Esophagus muscularis mucosa (tissue), 4 donors: Measurements from ENCODE around the gene CAMTA1. TPM values are rescaled to one million over a fixed set of nuclear protein-coding genes. Genes with fewer than 3 reads are reported as not detected.

ENCODE experiments used
- DNase-seq: peaks from one replicate; pipeline ENCODE4 v3.0.0-alpha.2; 2017; ENCODE audit errors: extremely low spot score
- H3K27ac ChIP-seq, 4 donors: fragments of 200-600 bp; sonication (generic); replicated peaks in 1 of 4; 1 replicate in 3 of 4; 2 replicates in 1 of 4; pipeline ENCODE4 v1.5.1; 2016 to 2019; ENCODE audit warnings: mild to moderate bottlenecking in 1 of 4
- H3K27me3 ChIP-seq, 4 donors: fragments of 200-600 bp; sonication (generic); one replicate each; pipeline versions ENCODE4 v1.5.1 to v1.6.0; 2016 to 2019
- H3K36me3 ChIP-seq, 4 donors: fragments of 200-600 bp; sonication (generic); one replicate each; pipeline ENCODE4 v1.5.1; 2016 to 2019
- H3K4me1 ChIP-seq, 4 donors: fragments of 200-600 bp; sonication (generic); one replicate each; pipeline ENCODE4 v1.5.1; 2016 to 2019
- H3K4me3 ChIP-seq, 4 donors: fragments of 200-600 bp; sonication (generic); 1 replicate in 2 of 4; 2 replicates in 2 of 4; pipeline ENCODE4 v1.5.1; 2016 to 2019; ENCODE audit warnings: mild to moderate bottlenecking in 4 of 4, moderate library complexity in 1 of 4
- H3K9me3 ChIP-seq, 4 donors: fragments of 200-600 bp; sonication (generic); 1 replicate in 3 of 4; 2 replicates in 1 of 4; pipeline ENCODE4 v1.5.1; 2016 to 2019
- EP300 ChIP-seq: sonication (generic); formaldehyde crosslinking; IDR thresholded peaks from one replicate; pipeline ENCODE4 v1.6.1; 2017; ENCODE audit warnings: antibody characterized with exemption
- POLR2A ChIP-seq: fragments of 450-650 bp; IDR thresholded peaks from one replicate; pipeline ENCODE4 v1.6.1; 2017; ENCODE audit warnings: antibody characterized with exemption, moderate library complexity, mild to moderate bottlenecking, low read depth
- POLR2AphosphoS5 ChIP-seq, 2 donors: sonication (generic); formaldehyde crosslinking; IDR thresholded peaks; one replicate each; pipeline ENCODE4 v1.6.1; 2017; ENCODE audit warnings: antibody characterized with exemption in 2 of 2
- WGBS: methylation state at CpG from one replicate; pipeline ENCODE4 v1.1.5; 2018; 5-methylcytosine and 5-hydroxymethylcytosine counted together
- intact Hi-C: fragments of 100-400 bp; cut with DNase I; formaldehyde crosslinking; loops from one replicate; pipeline ENCODE4 v1.15.1; 2023
- total RNA-seq, 4 donors: library from RNA; depleted of rRNA; stranded (reverse); fragments of >200 nt; gene quantifications; one replicate each; pipeline versions ENCODE4 v1.1.0 to v1.2.1, GENCODE V29; 2016
- TF ChIP-seq, protein P1 (sequence below), 3 experiments: fragments of 200-600 bp in 2 of 3; fragments of 450-650 bp in 1 of 3; sonication (generic) in 2 of 3; IDR thresholded peaks; one replicate each; pipeline ENCODE4 v1.5.1; 2017 to 2019; ENCODE audit warnings: antibody characterized with exemption in 3 of 3, mild to moderate bottlenecking in 2 of 3, moderate library complexity in 1 of 3

The CAMTA1 gene
- total RNA-seq, 4 donors from 2014 or later: 109 to 226 (median 139) TPM

GRCh38 chr1:6897138-6897537, 111.9 kb downstream of the CAMTA1 start:
- intact Hi-C loops: no loop called here
- Histone ChIP-seq H3K27me3 (no peaks in the 10 kb centered on the region), H3K9me3 (no peaks in the 10 kb centered on the region), H3K36me3 (no peaks in the 10 kb centered on the region), H3K27ac (no peak overlapping the region), H3K4me1 (no peaks in the 10 kb centered on the region), H3K4me3 (no peak overlapping the region)
- no peak for DNase-seq
- TF ChIP-seq POLR2AphosphoS5 (IDR thresholded peaks at IDR 0.05) (no peak), EP300 (no peak), POLR2A (no peak)
- TF ChIP-seq, protein P1, sequence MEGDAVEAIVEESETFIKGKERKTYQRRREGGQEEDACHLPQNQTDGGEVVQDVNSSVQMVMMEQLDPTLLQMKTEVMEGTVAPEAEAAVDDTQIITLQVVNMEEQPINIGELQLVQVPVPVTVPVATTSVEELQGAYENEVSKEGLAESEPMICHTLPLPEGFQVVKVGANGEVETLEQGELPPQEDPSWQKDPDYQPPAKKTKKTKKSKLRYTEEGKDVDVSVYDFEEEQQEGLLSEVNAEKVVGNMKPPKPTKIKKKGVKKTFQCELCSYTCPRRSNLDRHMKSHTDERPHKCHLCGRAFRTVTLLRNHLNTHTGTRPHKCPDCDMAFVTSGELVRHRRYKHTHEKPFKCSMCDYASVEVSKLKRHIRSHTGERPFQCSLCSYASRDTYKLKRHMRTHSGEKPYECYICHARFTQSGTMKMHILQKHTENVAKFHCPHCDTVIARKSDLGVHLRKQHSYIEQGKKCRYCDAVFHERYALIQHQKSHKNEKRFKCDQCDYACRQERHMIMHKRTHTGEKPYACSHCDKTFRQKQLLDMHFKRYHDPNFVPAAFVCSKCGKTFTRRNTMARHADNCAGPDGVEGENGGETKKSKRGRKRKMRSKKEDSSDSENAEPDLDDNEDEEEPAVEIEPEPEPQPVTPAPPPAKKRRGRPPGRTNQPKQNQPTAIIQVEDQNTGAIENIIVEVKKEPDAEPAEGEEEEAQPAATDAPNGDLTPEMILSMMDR (IDR thresholded peaks at IDR 0.05): no peak
- 94% methylated on average over 2 of the region's 2 CpGs for WGBS

DNA sequence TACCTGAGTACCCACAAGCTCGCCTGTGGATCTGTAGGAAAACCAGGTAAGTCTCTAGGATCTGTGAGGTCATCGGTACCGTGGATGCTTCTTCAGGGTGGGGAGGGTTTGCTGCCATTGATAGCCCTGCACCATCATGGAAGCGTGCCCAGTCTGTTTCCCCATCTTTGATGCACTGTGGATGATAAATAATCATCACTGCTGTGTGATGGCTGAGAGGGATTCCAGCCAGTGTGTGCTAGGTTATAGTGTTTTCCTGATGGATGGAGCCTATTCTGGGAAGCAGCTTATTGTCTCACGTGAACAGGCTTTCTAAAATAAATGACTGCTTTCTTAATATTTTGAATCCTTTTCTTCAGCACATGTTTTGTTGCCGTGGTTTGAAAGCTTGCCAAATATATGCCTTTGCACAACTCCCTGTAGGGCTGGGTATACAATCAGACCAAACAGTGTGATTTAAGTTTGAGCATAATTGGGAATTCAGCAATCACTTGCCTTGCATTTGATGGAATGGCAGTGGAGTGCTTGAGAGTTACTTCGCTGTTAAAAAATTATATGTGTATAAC, 113.8 kb downstream of the CAMTA1 start:
- no peaks in the 10 kb centered on the region for H3K27me3 ChIP-seq
- intact Hi-C loops: no loop called here
- no peak overlapping the region for H3K4me3 ChIP-seq
- no peaks in the 10 kb centered on the region for H3K9me3 ChIP-seq
- no peak overlapping the region for H3K27ac ChIP-seq
- TF ChIP-seq, protein P1 (IDR thresholded peaks at IDR 0.05): no peak
- no peak for TF ChIP-seq POLR2AphosphoS5 (IDR thresholded peaks at IDR 0.05)
- no peak for TF ChIP-seq POLR2A
- no peak for TF ChIP-seq EP300
- 80% methylated on average over 7 of the region's 7 CpGs for WGBS
- H3K4me1 ChIP-seq: no peaks in the 10 kb centered on the region
- DNase-seq: no peak
- H3K36me3 ChIP-seq: no peaks in the 10 kb centered on the region

- no peak overlapping the region for H3K4me3 ChIP-seq
- H3K27ac ChIP-seq: no peak overlapping the region
- DNase-seq: no peak
- TF ChIP-seq EP300 (no peak), POLR2AphosphoS5 (IDR thresholded peaks at IDR 0.05) (no peak), POLR2A (no peak)
- TF ChIP-seq, protein P1 (IDR thresholded peaks at IDR 0.05): no peak
- no peaks in the 10 kb centered on the region for H3K27me3 ChIP-seq
- no peaks in the 10 kb centered on the region for H3K9me3 ChIP-seq
- intact Hi-C loops: no loop called here
- H3K4me1 ChIP-seq: no peaks in the 10 kb centered on the region
- 85% methylated on average over 4 of the region's 4 CpGs for WGBS
- no peaks in the 10 kb centered on the region for H3K36me3 ChIP-seq
These were observed 114.4 kb downstream of the CAMTA1 start for GRCh38 chr1:6899621-6900020.

- no peak for TF ChIP-seq POLR2A
- no peak for DNase-seq
- 93% methylated on average over 2 of the region's 2 CpGs for WGBS
- intact Hi-C loops: no loop called here
- no peaks in the 10 kb centered on the region for H3K27me3 ChIP-seq
- H3K36me3 ChIP-seq: no peaks in the 10 kb centered on the region
- H3K9me3 ChIP-seq: no peaks in the 10 kb centered on the region
- H3K4me3 ChIP-seq: no peak overlapping the region
- H3K27ac ChIP-seq: no peak overlapping the region
- H3K4me1 ChIP-seq: peaks cover 0 to 6% (median 0%) of the 10 kb centered on the region in 4 donors
These were observed 116.9 kb downstream of the CAMTA1 start for GRCh38 chr1:6902153-6902552.

DNA sequence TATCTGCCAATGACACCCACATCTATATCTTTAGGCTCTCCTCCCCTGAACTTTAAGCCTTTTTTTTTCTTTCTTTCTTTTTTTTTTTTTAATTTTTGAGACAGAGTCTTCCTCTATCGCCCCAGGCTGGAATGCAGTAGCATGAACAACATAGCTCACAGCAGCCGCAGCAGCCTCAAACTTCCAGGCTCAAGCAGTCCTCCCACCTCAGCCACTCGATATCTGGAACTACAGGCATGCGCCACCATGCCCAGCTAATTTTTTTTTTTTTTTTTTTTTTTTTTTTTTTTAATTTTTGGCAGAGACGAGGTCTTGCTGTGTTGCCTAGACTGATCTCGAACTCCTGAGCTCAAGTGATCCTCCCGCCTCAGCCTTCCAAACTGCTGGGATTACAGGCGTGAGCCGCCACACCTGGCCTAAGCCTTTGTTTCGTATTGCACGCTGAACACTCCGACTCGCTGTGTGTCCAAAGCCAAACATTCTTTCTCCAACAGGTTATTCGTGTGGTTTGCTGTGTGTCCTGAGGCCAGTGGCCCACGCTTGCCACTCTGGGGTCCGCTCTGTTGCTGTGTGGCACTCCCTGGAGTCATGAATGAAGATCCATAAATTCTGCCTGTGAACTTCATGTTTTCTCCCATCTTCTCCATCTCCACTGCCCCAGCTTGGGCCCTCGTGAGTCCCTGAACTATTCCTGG, 119.4 kb downstream of the CAMTA1 start:
- H3K36me3 ChIP-seq: no peaks in the 10 kb centered on the region
- H3K27me3 ChIP-seq: peaks cover 0 to 6% (median 0%) of the 10 kb centered on the region in 4 donors
- intact Hi-C loops: no loop called here
- TF ChIP-seq, protein P1 (IDR thresholded peaks at IDR 0.05): no peak
- TF ChIP-seq POLR2A: no peak
- TF ChIP-seq POLR2AphosphoS5 (IDR thresholded peaks at IDR 0.05): no peak
- no peak for TF ChIP-seq EP300
- no peak overlapping the region for H3K27ac ChIP-seq
- 92% methylated on average over 17 of the region's 17 CpGs for WGBS
- no peak overlapping the region for H3K4me3 ChIP-seq
- H3K9me3 ChIP-seq: no peaks in the 10 kb centered on the region
- H3K4me1 ChIP-seq: peaks cover 0 to 10% (median 0%) of the 10 kb centered on the region in 4 donors
- DNase-seq: no peak
